ENCODE measurements around the gene ABCG2. TPM values are rescaled to one million over a fixed set of nuclear protein-coding genes. Genes with fewer than 3 reads are reported as not detected.
A peak's percentile ranks its signal among the peaks of the same experiment; 100 is the strongest.

The ABCG2 gene
- 10 to 100 TPM in 1 of 8 experiments, under 1 TPM in 7; 0.05 to 39.6 (median 0.31) TPM for total RNA-seq

- peaks cover 4 to 11% of the 10 kb centered on the region in 2 donors for H3K4me1 ChIP-seq (replicated peaks in 1 of 2)
- WGBS, 10 experiments, result 0 to 6% (median 0%) methylated on average over 1 to 8 of the region's 70 CpGs; no CpG with 5 or more reads in 4 of the 10 experiments
- peak within 1 kb of the TSS; percentile 37 to 47 (median 41) for H3K4me3 ChIP-seq
- H3K27ac ChIP-seq, result no peak within 1 kb of the TSS
- in situ Hi-C loops (cut with MboI; ENCODE audit: low pct_unique_long_range_greater_than_20kb in 2 of 9, low sequenced_read_pairs in 9 of 9, unreplicated experiment in 9 of 9), result no loop called here
- ATAC-seq (replicated peaks in 6 of 8), result peak; percentile 81 to 84 (median 83)
Observed at GRCh38 chr4:88158489-88159228, at the start of gene ABCG2. Gene ABCG2 (minus strand): TSS chr4:88158639. CDS start chr4:88139995, 18,644 bp downstream.

GRCh38 chr4:88208156-88208555, 49.7 kb upstream of the ABCG2 start:
- Histone ChIP-seq H3K27ac (no peak overlapping the region), H3K4me3 (no peak overlapping the region), H3K4me1 (replicated peaks in 1 of 2) (no peaks in the 10 kb centered on the region)
- WGBS, 10 experiments, result 42 to 100% (median 65%) methylated on average over 1 to 4 of the region's 4 CpGs; no CpG with 5 or more reads in 1 of the 10 experiments
- in situ Hi-C loops (cut with MboI; ENCODE audit: low pct_unique_long_range_greater_than_20kb in 2 of 9, low sequenced_read_pairs in 9 of 9, unreplicated experiment in 9 of 9), result loop anchor here in 7 of 9 experiments (10.0 to 25.0 kb wide), 5 partner anchors 153 to 521 kb away; partner anchors contain the start of gene PYURF (in 1 of the 7)
- ATAC-seq (replicated peaks in 6 of 8), result no peak

GRCh38 chr4:88207171-88207570, 48.7 kb upstream of the ABCG2 start:
- WGBS, 10 experiments, result 17 to 100% (median 70%) methylated on average over 1 to 4 of the region's 4 CpGs
- no peak for ATAC-seq (replicated peaks in 6 of 8)
- Histone ChIP-seq H3K27ac (no peak overlapping the region), H3K4me3 (no peak overlapping the region), H3K4me1 (replicated peaks in 1 of 2) (no peaks in the 10 kb centered on the region)
- in situ Hi-C loops (cut with MboI; ENCODE audit: low pct_unique_long_range_greater_than_20kb in 2 of 9, low sequenced_read_pairs in 9 of 9, unreplicated experiment in 9 of 9), result loop anchor here in 7 of 9 experiments (10.0 to 25.0 kb wide), 5 partner anchors 152 to 520 kb away; partner anchors contain the start of gene PYURF (in 1 of the 7)

GRCh38 chr4:88204882-88205281, 46.4 kb upstream of the ABCG2 start:
- no peak overlapping the region for H3K4me3 ChIP-seq
- WGBS, 10 experiments, result 11 to 88% (median 57%) methylated on average over 1 of the region's 1 CpG; no CpG with 5 or more reads in 3 of the 10 experiments
- no peak for ATAC-seq (replicated peaks in 6 of 8)
- no peaks in the 10 kb centered on the region for H3K4me1 ChIP-seq (replicated peaks in 1 of 2)
- in situ Hi-C loops (cut with MboI; ENCODE audit: low pct_unique_long_range_greater_than_20kb in 2 of 9, low sequenced_read_pairs in 9 of 9, unreplicated experiment in 9 of 9), result loop anchor here in 7 of 9 experiments (10.0 to 25.0 kb wide), 5 partner anchors 150 to 518 kb away; partner anchors contain the start of gene PYURF (in 1 of the 7)
- H3K27ac ChIP-seq, result no peak overlapping the region

DNA sequence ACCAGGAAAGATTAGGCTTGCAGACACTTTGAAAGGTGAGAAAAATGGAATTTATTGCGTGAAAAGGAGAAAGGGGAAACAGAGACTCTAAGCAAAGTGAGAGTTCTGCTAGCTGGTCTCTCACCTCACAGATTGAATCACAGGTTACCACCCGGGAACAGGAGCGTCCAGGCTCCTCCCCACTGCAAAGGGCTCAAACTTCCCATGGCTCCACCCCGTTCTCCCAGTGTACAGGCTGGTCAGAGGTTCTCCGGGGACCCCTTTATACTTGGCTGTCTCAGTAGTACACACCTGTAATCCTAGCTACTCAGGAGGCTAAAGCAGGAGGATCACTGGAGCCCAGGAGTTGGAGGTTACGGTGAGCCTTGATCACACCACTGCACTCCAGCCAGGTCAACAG, 44.0 kb upstream of the ABCG2 start:
- in situ Hi-C loops (cut with MboI; ENCODE audit: low pct_unique_long_range_greater_than_20kb in 2 of 9, low sequenced_read_pairs in 9 of 9, unreplicated experiment in 9 of 9), result loop anchor here in 7 of 9 experiments (10.0 to 25.0 kb wide), 5 partner anchors 148 to 515 kb away; partner anchors contain the start of gene PYURF (in 1 of the 7)
- ATAC-seq (replicated peaks in 6 of 8), result no peak
- Histone ChIP-seq H3K4me3 (no peak overlapping the region), H3K27ac (no peak overlapping the region), H3K4me1 (replicated peaks in 1 of 2) (no peaks in the 10 kb centered on the region)
- 64 to 100% (median 100%) methylated on average over 1 to 3 of the region's 6 CpGs; no CpG with 5 or more reads in 5 of the 10 experiments for whole genome bisulfite sequencing, 10 experiments

DNA sequence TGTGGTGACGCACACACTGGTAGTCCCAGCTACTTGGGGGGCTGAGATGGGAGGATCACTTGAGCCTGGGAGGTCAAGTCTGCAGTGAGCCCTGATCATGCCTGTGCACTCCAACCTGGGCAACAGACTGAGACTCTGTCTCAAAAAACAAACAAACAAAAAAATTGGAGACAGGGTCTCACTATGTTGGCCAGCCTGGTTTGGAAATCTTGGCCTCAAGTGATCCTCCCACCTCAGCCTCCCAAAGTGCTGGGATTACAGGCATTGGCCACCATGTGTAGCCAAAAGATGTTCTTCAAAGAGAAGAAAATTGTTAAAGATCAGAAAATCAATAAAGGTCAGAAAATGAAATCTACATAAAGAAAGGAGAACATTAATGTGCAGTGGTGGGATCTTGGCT, 41.7 kb upstream of the ABCG2 start:
- in situ Hi-C loops (cut with MboI; ENCODE audit: low pct_unique_long_range_greater_than_20kb in 2 of 9, low sequenced_read_pairs in 9 of 9, unreplicated experiment in 9 of 9), result loop anchor here in 7 of 9 experiments (10.0 to 25.0 kb wide), 5 partner anchors 145 to 513 kb away; partner anchors contain the start of gene PYURF (in 1 of the 7)
- H3K27ac ChIP-seq, result no peak overlapping the region
- no peaks in the 10 kb centered on the region for H3K4me1 ChIP-seq (replicated peaks in 1 of 2)
- no peak overlapping the region for H3K4me3 ChIP-seq
- WGBS, 10 experiments, result 80 to 100% (median 100%) methylated on average over 1 of the region's 1 CpG; no CpG with 5 or more reads in 7 of the 10 experiments
- no peak for ATAC-seq (replicated peaks in 6 of 8)

- Histone ChIP-seq H3K4me3 (no peak overlapping the region), H3K4me1 (replicated peaks in 1 of 2) (no peaks in the 10 kb centered on the region), H3K27ac (no peak overlapping the region)
- 60 to 100% (median 93%) methylated on average over 1 to 4 of the region's 4 CpGs; no CpG with 5 or more reads in 1 of the 10 experiments for WGBS, 10 experiments
- no peak for ATAC-seq (replicated peaks in 6 of 8)
- in situ Hi-C loops (cut with MboI; ENCODE audit: low pct_unique_long_range_greater_than_20kb in 2 of 9, low sequenced_read_pairs in 9 of 9, unreplicated experiment in 9 of 9), result no loop called here
Observed at GRCh38 chr4:88196523-88197185, 38.2 kb upstream of the ABCG2 start.

GRCh38 chr4:88196013-88196365, 37.5 kb upstream of the ABCG2 start:
- no peaks in the 10 kb centered on the region for H3K4me1 ChIP-seq (replicated peaks in 1 of 2)
- no peak overlapping the region for H3K4me3 ChIP-seq
- ATAC-seq (replicated peaks in 6 of 8), result peak in 1 of 8 experiments; percentile 17
- no peak overlapping the region for H3K27ac ChIP-seq
- in situ Hi-C loops (cut with MboI; ENCODE audit: low pct_unique_long_range_greater_than_20kb in 2 of 9, low sequenced_read_pairs in 9 of 9, unreplicated experiment in 9 of 9), result no loop called here
- 33 to 100% (median 60%) methylated on average over 1 to 4 of the region's 4 CpGs; no CpG with 5 or more reads in 3 of the 10 experiments for WGBS, 10 experiments

- no peak overlapping the region for H3K4me3 ChIP-seq
- peak in 3 of 8 experiments; percentile 83 to 98 (median 90) for ATAC-seq (replicated peaks in 6 of 8)
- H3K27ac ChIP-seq, result no peak overlapping the region
- in situ Hi-C loops (cut with MboI; ENCODE audit: low pct_unique_long_range_greater_than_20kb in 2 of 9, low sequenced_read_pairs in 9 of 9, unreplicated experiment in 9 of 9), result no loop called here
- 22 to 100% (median 88%) methylated on average over 1 to 8 of the region's 8 CpGs for WGBS, 10 experiments
- H3K4me1 ChIP-seq (replicated peaks in 1 of 2), result no peaks in the 10 kb centered on the region
Observed at GRCh38 chr4:88195328-88196012, 37.0 kb upstream of the ABCG2 start.

GRCh38 chr4:88191404-88191803, 33.0 kb upstream of the ABCG2 start:
- 14 to 100% (median 81%) methylated on average over 1 to 3 of the region's 3 CpGs for WGBS, 10 experiments
- Histone ChIP-seq H3K4me1 (replicated peaks in 1 of 2) (no peaks in the 10 kb centered on the region), H3K27ac (no peak overlapping the region), H3K4me3 (no peak overlapping the region)
- no peak for ATAC-seq (replicated peaks in 6 of 8)
- in situ Hi-C loops (cut with MboI; ENCODE audit: low pct_unique_long_range_greater_than_20kb in 2 of 9, low sequenced_read_pairs in 9 of 9, unreplicated experiment in 9 of 9), result no loop called here

DNA sequence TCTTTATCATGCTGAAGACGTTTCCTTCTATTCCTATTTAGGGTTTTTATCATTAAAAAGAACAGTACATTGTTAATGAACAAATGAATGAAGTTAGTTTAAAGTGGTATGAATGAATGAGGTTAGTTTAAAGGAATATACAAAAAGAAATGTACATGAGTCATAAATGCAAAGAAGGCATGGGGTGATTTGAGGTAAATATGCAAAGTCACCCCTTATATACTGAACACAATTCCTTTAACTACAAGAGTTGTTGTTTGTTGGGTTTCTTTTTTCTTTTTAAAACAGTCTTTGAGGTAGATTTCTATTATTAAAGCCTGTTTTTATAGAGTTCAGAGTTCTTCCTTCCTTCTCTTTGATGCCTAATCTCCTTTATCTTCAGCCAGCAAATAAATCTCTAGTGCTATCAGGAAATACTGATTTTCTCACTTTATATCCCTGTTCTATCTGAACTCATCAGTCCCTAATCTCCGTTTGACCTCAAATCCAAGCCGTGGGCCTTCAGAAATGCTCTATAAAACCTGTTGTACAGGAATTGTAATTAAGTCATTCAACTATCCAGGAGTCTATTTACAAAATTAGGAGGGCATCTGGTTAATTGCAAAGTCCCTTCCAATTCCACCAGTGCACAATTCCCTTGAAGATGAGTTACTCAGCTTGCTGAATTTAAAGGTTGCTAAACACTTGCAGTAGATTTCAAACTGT, 31.6 kb upstream of the ABCG2 start:
- Histone ChIP-seq H3K4me1 (replicated peaks in 1 of 2) (no peaks in the 10 kb centered on the region), H3K27ac (no peak overlapping the region), H3K4me3 (no peak overlapping the region)
- WGBS, 10 experiments, result 0 to 88% (median 67%) methylated on average over 1 to 3 of the region's 3 CpGs; no CpG with 5 or more reads in 1 of the 10 experiments
- in situ Hi-C loops (cut with MboI; ENCODE audit: low pct_unique_long_range_greater_than_20kb in 2 of 9, low sequenced_read_pairs in 9 of 9, unreplicated experiment in 9 of 9), result no loop called here
- peak in 1 of 8 experiments; percentile 35 for ATAC-seq (replicated peaks in 6 of 8)

GRCh38 chr4:88189418-88189738, 30.9 kb upstream of the ABCG2 start:
- no peak for ATAC-seq (replicated peaks in 6 of 8)
- Histone ChIP-seq H3K27ac (no peak overlapping the region), H3K4me3 (no peak overlapping the region), H3K4me1 (replicated peaks in 1 of 2) (no peaks in the 10 kb centered on the region)
- in situ Hi-C loops (cut with MboI; ENCODE audit: low pct_unique_long_range_greater_than_20kb in 2 of 9, low sequenced_read_pairs in 9 of 9, unreplicated experiment in 9 of 9), result no loop called here
- WGBS, 10 experiments, result 50 to 92% (median 85%) methylated on average over 1 of the region's 1 CpG; no CpG with 5 or more reads in 2 of the 10 experiments
